Muscle layer of colon (tissue), 2 donors: ENCODE data around the gene C16orf89.
"Not testable (repeated sequence)": the region's sequence is repeated elsewhere in the genome, so short reads cannot be mapped to it uniquely, and the experiment has no call there.

Source experiments
- H3K27ac ChIP-seq: one replicate; pipeline ENCODE4 v1.7.0; 2013; ENCODE audit warnings: low read depth, mild to moderate bottlenecking, low read length, moderate library complexity
- H3K27me3 ChIP-seq, 2 donors: one replicate each; pipeline ENCODE4 v1.7.0; 2013; ENCODE audit warnings: low read length in 2 of 2, mild to moderate bottlenecking in 2 of 2; ENCODE audit not compliant: insufficient read depth in 2 of 2, control insufficient read depth in 1 of 2
- H3K36me3 ChIP-seq: one replicate; pipeline ENCODE4 v1.7.0; 2013; ENCODE audit warnings: mild to moderate bottlenecking, low read length; ENCODE audit not compliant: insufficient read depth
- H3K4me1 ChIP-seq: one replicate; pipeline ENCODE4 v1.7.0; 2013; ENCODE audit warnings: mild to moderate bottlenecking, low read length; ENCODE audit not compliant: insufficient read depth
- H3K4me3 ChIP-seq, 2 donors: one replicate each; pipeline ENCODE4 v1.7.0; 2013; ENCODE audit warnings: low read length in 2 of 2, low read depth in 1 of 2, mild to moderate bottlenecking in 1 of 2, moderate library complexity in 1 of 2
- H3K9ac ChIP-seq: one replicate; pipeline ENCODE4 v1.7.0; 2013; ENCODE audit warnings: low read length
- H3K9me3 ChIP-seq: one replicate; pipeline ENCODE4 v1.7.0; 2013; ENCODE audit warnings: mild to moderate bottlenecking, low read length
- donor health status: abdominal sarcoma.
- donor health status: Adenocarcinoma of cecum.

C16orf89 gene, protein sequence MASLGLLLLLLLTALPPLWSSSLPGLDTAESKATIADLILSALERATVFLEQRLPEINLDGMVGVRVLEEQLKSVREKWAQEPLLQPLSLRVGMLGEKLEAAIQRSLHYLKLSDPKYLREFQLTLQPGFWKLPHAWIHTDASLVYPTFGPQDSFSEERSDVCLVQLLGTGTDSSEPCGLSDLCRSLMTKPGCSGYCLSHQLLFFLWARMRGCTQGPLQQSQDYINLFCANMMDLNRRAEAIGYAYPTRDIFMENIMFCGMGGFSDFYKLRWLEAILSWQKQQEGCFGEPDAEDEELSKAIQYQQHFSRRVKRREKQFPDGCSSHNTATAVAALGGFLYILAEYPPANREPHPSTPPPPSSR

DNA sequence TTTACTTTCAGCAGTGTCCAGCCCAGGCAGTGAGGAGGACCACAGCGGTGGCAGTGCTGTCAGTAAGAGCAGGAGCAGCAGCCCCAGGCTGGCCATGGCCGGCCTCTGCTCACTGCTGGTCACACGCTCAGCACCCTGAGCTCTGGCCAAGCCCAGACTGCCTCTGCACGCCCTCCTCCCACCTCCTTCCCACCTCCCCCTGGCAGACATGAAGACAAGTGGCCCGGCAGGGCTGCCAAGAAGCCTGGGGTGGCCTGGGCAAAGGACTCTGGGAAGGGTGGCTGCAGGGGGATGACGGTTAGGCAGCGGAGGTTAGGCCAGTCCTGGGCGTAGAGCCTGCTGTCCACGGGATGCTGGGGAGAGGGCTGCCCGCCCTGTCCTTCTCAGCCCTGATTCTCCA lies at the start of gene C16orf89:
Gene C16orf89, minus strand, starts transcription at position 144 of the 400 bp plus-strand sequence. Its CDS starts 48 bp downstream, at position 96.
- H3K4me1 ChIP-seq, result no peaks in the 10 kb centered on the region
- no peak within 1 kb of the TSS for H3K9ac ChIP-seq
- no peaks in the 10 kb centered on the region for H3K9me3 ChIP-seq
- H3K27ac ChIP-seq, result no peak within 1 kb of the TSS
- no peaks in the 10 kb centered on the region for H3K27me3 ChIP-seq
- H3K36me3 ChIP-seq, result no peaks in the 10 kb centered on the region
- H3K4me3 ChIP-seq, result no peak within 1 kb of the TSS

DNA sequence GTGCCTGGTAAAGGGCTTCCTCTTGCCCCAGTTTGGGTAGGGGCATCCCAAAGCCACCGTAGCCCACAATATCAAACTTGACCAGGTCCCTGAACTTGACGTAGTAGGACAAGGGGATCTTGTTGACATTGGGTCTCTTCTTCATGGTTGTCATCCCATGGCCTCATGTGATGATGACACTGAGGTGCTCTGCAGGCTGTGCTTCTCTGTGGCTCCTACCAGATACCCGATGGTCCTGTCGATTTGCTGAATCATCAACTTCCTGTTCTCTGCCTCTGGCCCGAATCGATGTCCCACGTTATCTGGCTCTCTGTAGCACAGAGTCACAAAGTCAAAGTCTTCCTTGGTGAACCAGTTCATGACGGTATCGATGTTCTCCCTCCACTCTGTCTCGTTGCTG lies 45.2 kb upstream of the C16orf89 start:
- H3K27me3 ChIP-seq, H3K9me3 ChIP-seq, H3K27ac ChIP-seq, H3K4me3 ChIP-seq, H3K4me1 ChIP-seq, H3K36me3 ChIP-seq, H3K9ac ChIP-seq: not testable (repeated sequence)

DNA sequence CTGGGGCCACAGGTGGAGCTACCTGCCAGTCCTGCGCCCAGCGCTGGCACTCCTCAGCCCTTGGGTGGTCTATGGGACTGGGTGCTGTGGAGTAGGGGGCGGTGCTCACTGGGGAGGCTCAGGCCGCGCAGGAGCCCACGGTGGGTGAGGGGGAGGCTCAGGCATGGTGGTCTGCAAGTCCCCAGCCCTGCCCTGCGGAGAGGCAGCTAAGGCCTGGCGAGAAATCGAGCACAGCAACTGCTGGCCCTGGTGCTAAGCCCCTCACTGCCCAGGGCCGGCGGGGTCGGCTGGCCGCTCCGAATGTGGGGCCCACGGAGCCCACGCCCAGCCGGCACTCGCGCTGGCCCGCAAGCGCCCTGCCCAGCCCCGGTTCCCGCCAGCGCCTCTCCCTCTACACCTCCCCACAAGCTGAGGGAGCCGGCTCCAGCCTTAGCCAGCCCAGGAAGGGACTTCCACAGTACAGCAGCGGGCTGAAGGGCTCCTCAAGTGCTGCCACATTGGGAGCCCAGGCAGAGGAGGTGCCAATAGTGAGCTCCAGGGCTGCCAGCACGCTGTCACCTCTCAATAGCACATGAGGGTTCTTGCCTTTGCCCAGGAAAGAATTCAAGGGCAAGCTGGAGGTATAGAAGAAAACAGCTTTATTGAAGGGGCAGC lies 42.9 kb upstream of the C16orf89 start:
- no peak overlapping the region for H3K9ac ChIP-seq
- no peaks in the 10 kb centered on the region for H3K4me1 ChIP-seq
- H3K36me3 ChIP-seq, result no peaks in the 10 kb centered on the region
- H3K27ac ChIP-seq, result no peak overlapping the region
- H3K27me3 ChIP-seq, result no peaks in the 10 kb centered on the region
- no peak overlapping the region for H3K4me3 ChIP-seq
- no peaks in the 10 kb centered on the region for H3K9me3 ChIP-seq

DNA sequence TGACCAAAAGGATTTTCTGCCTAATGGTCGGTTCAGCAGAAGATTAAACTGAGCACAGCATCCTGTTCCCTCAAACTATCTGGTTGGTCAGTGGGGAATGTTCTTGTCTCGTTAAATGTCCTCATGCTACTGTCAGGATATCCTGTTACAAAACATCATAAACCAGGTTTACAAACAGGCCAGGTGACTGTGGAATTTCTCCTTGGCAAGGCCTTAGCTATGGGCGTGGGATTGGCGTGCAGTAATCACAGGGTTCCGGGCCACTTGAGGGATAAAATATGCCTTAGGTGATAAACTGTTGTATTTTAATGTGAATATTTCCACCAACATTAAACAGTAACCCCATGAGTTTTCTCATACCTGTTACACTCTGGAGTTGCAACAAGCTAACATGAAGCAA lies 39.3 kb upstream of the C16orf89 start:
- not testable (repeated sequence) for H3K4me3 ChIP-seq, H3K27ac ChIP-seq, H3K27me3 ChIP-seq

DNA sequence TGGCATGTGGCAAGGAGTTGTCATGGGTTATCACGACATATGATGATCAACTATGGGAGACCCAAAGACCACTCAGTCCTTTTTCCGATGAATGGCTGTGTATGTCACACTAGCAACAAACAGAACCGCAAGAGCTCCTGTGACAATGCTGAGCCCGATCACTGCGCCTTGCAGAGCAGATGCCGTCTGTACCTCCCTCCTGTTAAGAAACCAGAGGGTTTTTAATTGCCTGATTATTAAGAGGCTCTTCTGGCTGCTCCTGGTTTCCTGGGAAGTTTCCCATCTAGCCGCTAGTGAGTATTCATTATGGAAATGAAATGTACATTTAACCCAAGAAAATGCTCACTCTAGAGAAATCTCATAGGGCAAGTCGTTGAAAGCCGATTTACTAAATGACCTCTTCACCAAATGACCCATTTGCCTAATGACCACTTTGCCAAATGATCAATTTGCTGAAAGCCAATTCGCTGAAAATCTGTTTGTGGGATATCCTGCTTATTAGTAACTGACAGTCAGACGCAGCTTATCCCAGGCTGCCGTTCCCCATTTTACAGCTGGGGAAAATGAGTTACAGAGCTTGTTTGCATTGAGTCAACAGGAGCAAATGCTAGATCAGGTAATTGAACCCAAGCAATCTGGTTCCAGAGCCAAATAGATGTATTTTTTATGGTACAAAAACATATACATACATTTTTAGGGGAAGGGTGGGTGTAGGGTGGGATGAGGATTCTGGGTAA lies 37.7 kb upstream of the C16orf89 start:
- not testable (repeated sequence) for H3K27ac ChIP-seq, H3K27me3 ChIP-seq, H3K4me3 ChIP-seq, H3K4me1 ChIP-seq, H3K9me3 ChIP-seq, H3K36me3 ChIP-seq, H3K9ac ChIP-seq

More for the DNA sequence above, 39.3 kb upstream of the C16orf89 start:
- H3K9me3 ChIP-seq, H3K9ac ChIP-seq, H3K36me3 ChIP-seq, H3K4me1 ChIP-seq: not testable (repeated sequence)

DNA sequence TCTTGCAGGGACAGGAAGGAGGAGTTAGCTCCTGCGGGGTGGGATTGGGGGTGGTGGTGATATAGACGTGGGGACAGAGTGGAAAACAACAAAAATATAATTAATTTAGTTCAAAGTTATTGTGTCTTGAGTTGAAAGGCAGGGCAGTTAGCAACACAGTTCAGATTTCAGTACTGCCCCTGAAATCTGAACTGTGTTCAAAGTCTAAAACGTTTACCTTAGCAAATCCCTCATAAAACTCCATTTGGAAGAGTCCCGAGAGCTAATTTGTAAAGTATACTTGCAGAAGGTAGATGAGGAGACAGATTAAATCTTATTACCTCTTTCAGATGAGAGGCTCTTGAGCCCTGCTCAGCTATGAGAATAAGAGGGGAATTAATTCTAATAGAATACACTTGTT lies 33.4 kb upstream of the C16orf89 start:
- not testable (repeated sequence) for H3K4me1 ChIP-seq, H3K9ac ChIP-seq, H3K27ac ChIP-seq, H3K36me3 ChIP-seq, H3K9me3 ChIP-seq, H3K27me3 ChIP-seq, H3K4me3 ChIP-seq

DNA sequence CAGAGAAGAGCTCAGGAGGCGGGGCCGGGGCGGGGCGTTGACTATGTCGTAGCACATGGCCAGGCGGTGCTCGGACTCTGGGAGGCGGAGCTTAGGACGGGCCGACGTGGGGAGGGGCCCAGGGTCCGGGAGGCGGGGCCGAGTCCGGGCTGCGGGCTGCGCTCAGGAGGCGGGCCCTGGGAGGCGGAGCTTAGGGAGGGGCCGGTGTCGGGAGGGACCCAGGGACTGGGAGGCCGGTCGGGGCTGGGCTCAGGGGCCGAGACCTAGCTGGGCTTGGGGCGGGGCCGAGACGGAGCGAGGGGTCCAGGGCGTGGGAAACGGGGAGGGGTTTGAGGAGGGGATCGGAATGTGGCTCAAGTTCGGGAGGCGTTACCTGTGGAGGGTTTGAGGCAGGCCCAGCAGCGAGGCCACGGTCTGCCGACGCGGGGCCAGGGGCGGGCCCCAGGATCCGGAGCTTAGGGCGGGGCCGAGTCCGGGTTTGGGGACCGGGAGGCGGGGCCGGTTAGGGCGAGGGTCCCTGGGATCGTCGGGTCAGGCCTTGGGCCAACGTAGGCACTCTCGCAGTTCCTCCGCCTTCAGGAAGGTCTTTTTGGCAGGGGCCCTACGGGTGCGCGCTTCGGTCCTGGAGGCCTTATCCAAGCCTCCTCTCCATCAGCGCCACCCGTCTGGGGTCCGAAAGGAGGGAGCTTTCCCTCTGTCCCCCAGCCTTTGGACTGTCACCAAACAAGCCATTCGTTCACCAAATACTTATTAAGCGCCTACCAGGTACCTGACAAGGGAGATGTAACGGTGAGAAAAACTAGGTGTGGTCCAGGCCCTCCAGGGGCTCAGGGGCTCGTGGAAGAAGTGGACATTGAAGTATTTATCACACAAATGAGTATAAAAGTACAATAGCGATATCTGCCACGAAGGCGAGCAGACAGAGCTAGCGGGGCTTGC lies 32.7 kb upstream of the C16orf89 start:
- Histone ChIP-seq H3K27ac (peak overlapping the region; percentile 44), H3K4me3 (peak overlapping the region; percentile 41 to 54)
- H3K9ac ChIP-seq, H3K27me3 ChIP-seq, H3K36me3 ChIP-seq, H3K9me3 ChIP-seq, H3K4me1 ChIP-seq: not testable (repeated sequence)

DNA sequence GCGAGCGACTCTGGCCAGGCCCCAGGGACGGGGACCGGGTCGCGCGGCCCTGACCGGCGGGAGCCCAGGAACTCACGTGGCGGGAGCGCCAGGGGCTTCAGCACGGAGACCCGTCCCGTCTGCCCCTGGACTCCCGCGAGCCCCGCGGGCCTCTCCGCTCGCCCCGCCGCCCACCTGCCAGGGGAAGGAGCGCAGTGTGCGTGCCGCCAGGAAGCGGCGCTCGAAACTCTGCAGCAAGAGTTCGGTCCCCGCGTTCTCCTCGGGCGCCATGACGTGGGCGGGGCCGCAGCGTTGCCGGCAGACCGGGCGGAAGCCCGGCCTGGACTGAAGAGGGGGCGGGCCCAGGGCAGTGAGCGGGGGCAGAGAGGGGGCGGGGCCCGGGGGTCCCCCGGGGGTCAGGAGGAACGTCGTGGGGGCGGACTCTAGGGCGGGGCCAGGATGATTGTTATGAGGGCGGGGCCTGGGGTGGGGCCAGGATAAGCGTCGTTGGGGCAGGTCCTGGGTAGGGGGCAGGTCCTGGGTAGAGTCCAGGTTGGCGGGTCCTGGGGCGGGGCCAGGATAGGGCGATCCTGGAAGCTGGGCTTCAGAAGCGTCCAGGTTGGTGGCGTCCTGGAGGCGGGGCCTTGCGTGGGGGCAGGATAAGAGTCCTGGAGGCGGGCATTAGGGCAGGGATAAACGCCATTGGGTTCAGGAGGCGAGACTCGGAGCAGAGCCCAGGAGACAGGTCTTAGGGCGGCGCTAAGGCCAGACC lies 31.9 kb upstream of the C16orf89 start, which contains the start of gene EEF2KMT:
Gene EEF2KMT, minus strand, starts transcription at position 326 of the 751 bp plus-strand sequence. Its CDS starts 56 bp downstream, at position 270.
- not testable (repeated sequence) for H3K9me3 ChIP-seq, H3K27me3 ChIP-seq, H3K36me3 ChIP-seq, H3K4me1 ChIP-seq, H3K9ac ChIP-seq
- peak within 1 kb of the TSS; percentile 54 to 55 for H3K4me3 ChIP-seq
- H3K27ac ChIP-seq, result peak within 1 kb of the TSS; percentile 44

DNA sequence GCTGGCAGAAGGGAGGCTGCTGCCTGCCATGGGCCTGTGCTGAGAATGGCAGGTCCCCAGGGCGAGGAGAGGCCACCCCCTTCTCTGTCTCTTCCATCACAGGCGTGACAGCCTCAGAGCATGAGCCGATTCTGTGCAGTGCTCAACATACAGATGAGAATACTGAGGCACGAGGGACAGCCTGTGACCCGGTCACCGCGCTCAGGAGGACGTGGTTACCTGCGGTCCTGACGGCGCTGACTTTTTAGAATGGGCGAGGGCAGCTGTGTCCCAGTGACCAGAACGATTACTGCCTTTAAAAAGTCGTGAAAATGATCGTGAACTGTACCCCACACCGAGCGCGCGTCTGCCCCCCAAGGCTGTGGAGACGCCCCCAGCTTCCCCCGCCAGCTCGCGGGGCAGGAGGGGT lies 31.3 kb upstream of the C16orf89 start:
- not testable (repeated sequence) for H3K27ac ChIP-seq, H3K9me3 ChIP-seq, H3K4me1 ChIP-seq, H3K9ac ChIP-seq, H3K27me3 ChIP-seq, H3K36me3 ChIP-seq
- H3K4me3 ChIP-seq, result peak overlapping the region; percentile 54 to 55

DNA sequence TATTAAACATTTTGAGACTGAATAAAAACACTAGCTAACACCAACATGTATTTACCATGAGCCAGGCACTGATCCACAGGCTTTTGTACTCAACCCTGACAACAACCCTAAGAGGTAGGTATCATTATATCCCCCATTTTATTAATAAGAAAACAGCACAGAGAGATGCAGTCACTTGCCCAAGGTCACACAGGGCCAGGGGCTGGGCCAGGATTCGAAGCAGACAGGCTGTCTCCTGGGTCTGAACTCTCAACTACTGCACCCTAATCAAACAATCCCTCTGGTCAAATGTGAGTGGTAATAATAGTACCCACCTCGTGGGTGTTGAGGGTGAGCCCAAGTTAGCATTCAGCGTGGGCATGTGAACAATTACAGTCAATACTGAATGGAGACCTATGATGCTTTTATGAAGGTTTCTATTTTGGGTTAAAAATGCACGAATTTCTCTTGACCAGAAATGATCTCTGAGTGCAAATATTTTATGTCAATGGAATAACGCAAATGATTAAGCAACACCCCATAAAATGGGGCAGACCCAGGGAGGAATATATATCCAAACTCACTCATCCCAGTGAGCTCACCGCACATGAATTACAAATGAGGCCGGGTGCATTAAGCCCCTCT lies 30.8 kb upstream of the C16orf89 start:
- H3K4me3 ChIP-seq, result peak overlapping the region in 1 of 2 donors; percentile 55
- not testable (repeated sequence) for H3K27me3 ChIP-seq, H3K9ac ChIP-seq, H3K27ac ChIP-seq, H3K36me3 ChIP-seq, H3K9me3 ChIP-seq, H3K4me1 ChIP-seq
